GM10248 (cell line): ENCODE measurements around the gene RNF145.

Experiments used
- CTCF ChIA-PET: fragments of 300-600 bp; sonication (Branson Sonifier 250); formaldehyde crosslinking; extraction: SDS; loops from one replicate; lab custom pipeline; 2021; ENCODE audit warnings: antibody characterized with exemption; lab: Yijun Ruan, JAX
- POLR2A ChIA-PET: fragments of 350-650 bp; sonication (Branson Sonifier 250); formaldehyde crosslinking; extraction: SDS; loops from one replicate; lab custom pipeline; 2020; ENCODE audit warnings: antibody characterized with exemption; lab: Yijun Ruan, JAX
- DNase-seq: peaks from one replicate; pipeline ENCODE4 v3.0.0; 2012; ENCODE audit errors: extremely low spot score
- CTCF ChIP-seq: IDR thresholded peaks from 2 replicates; pipeline ENCODE4 v1.5.1; 2012; ENCODE audit warnings: mild to moderate bottlenecking, low read depth; ENCODE audit errors: extremely low read depth, missing control alignments, control extremely low read depth

The RNF145 gene

DNA sequence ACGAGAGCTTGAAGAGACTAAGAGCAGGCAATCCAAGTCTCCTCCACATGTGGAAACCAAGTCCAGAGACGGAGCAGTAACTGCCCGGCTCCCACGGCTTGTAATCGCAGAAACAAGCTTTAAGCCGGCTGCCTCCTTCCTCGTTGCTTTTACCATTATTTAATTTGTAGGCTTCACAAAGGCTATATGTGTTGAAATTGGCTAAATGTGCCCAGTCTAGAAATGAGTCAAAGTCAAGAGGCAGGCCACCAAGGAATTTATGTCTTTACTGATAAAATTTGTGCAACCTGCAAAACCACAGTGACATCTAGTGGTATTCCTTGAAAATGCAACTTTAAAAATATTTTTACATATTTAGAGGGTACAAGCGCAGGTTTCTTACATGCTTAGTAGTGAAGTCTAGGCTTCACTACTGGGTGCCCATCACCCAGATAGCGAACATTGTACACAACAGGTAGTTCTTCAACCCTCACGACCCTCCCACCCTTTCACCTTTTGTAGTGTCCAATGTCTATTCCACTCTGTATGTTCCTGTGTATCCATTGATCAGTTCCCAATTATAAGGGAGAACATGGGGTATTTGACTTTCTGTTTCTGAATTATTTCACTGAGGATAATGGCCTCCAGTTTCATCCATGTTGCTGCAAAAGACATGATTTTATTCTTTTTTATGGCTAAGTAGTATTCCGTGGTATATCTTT, 76.2 kb downstream of the RNF145 start:
- DNase-seq = peak; percentile 41
- POLR2A ChIA-PET = no interaction called here
- CTCF ChIA-PET = interaction anchor here (0.7 to 2.5 kb wide), 45 partner anchors 9 to 1389 kb away, joined by 3 to 22 read pairs (median 4); no protein-coding TSS in a partner anchor
- peak; percentile 60 for TF ChIP-seq CTCF

DNA sequence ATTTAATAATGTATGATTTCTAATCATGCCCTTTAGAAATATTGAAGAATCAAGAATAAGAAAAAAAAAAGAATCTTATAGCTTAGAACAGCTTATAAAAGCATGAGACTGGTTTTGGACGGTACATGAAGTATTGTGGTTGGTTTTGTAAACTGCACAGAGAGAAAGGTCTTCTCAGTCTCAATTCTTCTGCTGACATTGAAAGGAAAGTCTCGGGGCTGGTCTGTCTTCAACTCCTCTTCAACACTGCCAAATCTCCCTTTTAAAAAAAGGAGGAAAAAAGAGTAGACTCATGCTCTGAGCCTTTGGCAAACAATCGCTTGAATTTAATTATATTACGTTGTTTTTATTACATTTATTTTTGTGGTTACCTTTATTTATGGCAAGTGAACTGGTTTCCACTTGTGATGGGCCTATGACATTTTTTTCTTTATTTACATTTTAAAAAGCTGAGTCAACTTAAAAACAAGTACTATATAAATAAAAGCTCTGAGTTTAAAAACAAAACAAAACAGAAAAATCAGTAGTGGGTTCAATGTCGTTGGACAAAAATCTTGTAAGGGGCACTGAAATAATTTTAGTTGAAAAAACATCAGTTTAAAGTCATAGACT, 76.8 kb downstream of the RNF145 start:
- DNase-seq = no peak
- POLR2A ChIA-PET = no interaction called here
- CTCF ChIA-PET = interaction anchor here (0.7 to 2.5 kb wide), 46 partner anchors 10 to 1388 kb away, joined by 3 to 22 read pairs (median 4); no protein-coding TSS in a partner anchor
- no peak for TF ChIP-seq CTCF

DNA sequence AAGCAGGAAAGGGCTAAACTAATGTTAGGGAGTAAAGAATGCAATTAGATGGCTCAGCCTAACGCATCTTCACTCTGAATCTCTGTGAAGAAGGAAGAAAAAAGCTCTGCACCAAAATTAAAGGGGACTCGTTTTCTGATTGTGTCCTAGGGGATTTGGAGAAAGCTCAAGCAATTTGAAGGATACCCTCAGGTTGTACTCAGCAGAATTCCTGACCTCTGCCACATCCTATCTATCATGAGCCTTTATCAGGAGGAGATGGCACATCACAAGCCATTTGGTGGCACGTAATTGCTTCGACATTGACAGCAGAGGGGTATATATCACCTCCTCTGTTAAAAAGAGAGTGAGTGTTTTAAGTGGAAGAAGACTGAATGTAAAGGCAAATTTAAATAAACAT, 77.4 kb downstream of the RNF145 start:
- no peak for DNase-seq
- CTCF ChIA-PET = interaction anchor here (1.0 to 2.5 kb wide), 28 partner anchors 11 to 1371 kb away, joined by 3 to 22 read pairs (median 6); no protein-coding TSS in a partner anchor
- TF ChIP-seq CTCF = no peak
- POLR2A ChIA-PET = no interaction called here

DNA sequence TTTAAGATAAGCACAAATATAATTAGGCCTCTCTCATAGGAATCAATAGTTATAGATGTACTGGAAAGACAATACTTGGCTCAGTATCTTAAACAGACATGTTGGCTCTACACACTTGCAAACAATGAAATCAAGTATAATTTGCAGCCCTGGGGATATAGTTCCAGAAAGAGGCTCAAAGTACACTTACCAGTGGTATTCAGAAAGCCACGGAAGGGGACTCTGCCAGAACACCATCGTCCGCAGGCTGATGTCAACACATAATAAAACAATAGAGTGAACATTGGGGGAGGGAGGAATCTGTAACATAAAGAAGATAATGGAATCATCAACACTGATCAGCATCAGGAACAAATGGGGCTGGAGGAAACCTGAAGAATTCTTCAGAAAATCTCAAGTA, 78.5 kb downstream of the RNF145 start:
- ChIA-PET CTCF (interaction anchor here (1.4 to 2.5 kb wide), 4 partner anchors 26 to 956 kb away, joined by 4 to 21 read pairs (median 6); no protein-coding TSS in a partner anchor), POLR2A (no interaction called here)
- no peak for DNase-seq
- TF ChIP-seq CTCF = no peak

DNA sequence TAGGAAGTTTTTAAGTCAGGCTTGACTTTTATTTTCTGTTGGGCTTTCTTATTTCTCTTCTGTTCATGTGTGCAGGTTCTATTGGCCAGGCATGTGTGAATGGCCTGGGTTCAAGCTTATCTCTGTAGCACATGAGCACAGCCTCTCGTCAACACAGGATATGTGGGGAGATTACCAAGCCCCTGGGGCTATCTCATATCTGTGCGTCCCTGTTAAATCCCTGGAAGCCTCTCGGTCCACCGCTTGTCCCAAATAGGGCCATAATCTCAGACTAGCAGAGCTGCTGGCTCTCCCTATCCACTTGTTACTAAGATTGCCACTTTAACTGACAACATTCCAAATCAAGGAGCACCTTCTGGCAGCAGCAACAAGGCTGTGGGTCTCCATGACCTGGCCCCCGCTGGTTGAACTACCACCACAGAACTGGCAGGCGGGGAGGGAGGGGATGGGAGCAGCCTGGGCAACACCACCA, 81.2 kb downstream of the RNF145 start:
- TF ChIP-seq CTCF = no peak
- ChIA-PET CTCF (no interaction called here), POLR2A (no interaction called here)
- no peak for DNase-seq

- CTCF ChIA-PET = interaction anchor here (0.6 to 2.6 kb wide), 6 partner anchors 9 to 1049 kb away, joined by 3 to 11 read pairs (median 4); no protein-coding TSS in a partner anchor
- POLR2A ChIA-PET = no interaction called here
- no peak for TF ChIP-seq CTCF
- DNase-seq = no peak
These were observed 85.7 kb downstream of the RNF145 start for GRCh38 chr5:159123700-159124099.
